Psoas muscle (tissue), 8 donors: ENCODE measurements around the gene CCND1. TPM values are rescaled to one million over a fixed set of nuclear protein-coding genes. Genes with fewer than 3 reads are reported as not detected.

Source experiments
- ATAC-seq, 4 donors: fragments of 200-7000 bp; cut with Tn5 transposase; one replicate each; pipeline ENCODE4 v1.9.1; 2020; ENCODE audit warnings: moderate library complexity in 3 of 4, mild to moderate bottlenecking in 2 of 4
- DNase-seq, 2 donors: peaks; one replicate each; pipeline ENCODE4 v3.0.0-alpha.2; 2020
- H3K27ac ChIP-seq: fragments of 200-600 bp; one replicate; pipeline ENCODE4 v1.8.0; 2022
- H3K27me3 ChIP-seq, 3 donors: fragments of 200-600 bp in 1 of 3; one replicate each; pipeline versions ENCODE4 v1.6.1 to v1.8.0; 2013 to 2022; ENCODE audit warnings: low read length in 2 of 3, mild to moderate bottlenecking in 2 of 3, moderate library complexity in 1 of 3; ENCODE audit not compliant: insufficient read depth in 3 of 3
- H3K36me3 ChIP-seq, 2 donors: fragments of 200-600 bp in 1 of 2; one replicate each; pipeline versions ENCODE4 v1.6.1 to v1.8.0; 2013 to 2022; ENCODE audit warnings: low read depth in 1 of 2, mild to moderate bottlenecking in 1 of 2, moderate library complexity in 1 of 2; ENCODE audit not compliant: insufficient read depth in 1 of 2
- H3K4me1 ChIP-seq: fragments of 200-600 bp; one replicate; pipeline ENCODE4 v1.8.0; 2022
- H3K4me3 ChIP-seq: fragments of 200-600 bp; one replicate; pipeline ENCODE4 v1.8.0; 2022; ENCODE audit warnings: mild to moderate bottlenecking
- H3K9me3 ChIP-seq: fragments of 200-600 bp; one replicate; pipeline ENCODE4 v1.8.0; 2022
- CTCF ChIP-seq: fragments of 200-600 bp; IDR thresholded peaks from one replicate; pipeline ENCODE4 v1.8.0; 2022; ENCODE audit warnings: antibody characterized with exemption
- WGBS, 3 donors: extraction: QIAGEN DNeasy Blood & Tissue Kit; methylation state at CpG; one replicate each; pipeline versions ENCODE4 v1.1.6 to v1.1.7; 2013; 5-methylcytosine and 5-hydroxymethylcytosine counted together
- intact Hi-C, 2 donors: fragments of 100-400 bp; cut with DNase I; formaldehyde crosslinking; loops; one replicate each; pipeline versions ENCODE4 v1.11.0 to v1.14.2; 2022
- polyA plus RNA-seq, 3 donors: library from polyadenylated mRNA; stranded (reverse); fragments of 200-250 nt; gene quantifications; one replicate each; pipeline ENCODE4 v1.2.3, GENCODE V29; 2013
- total RNA-seq, 4 donors: library from RNA; stranded (reverse); fragmentation: NEBNext Ultra II Directional in 2 of 4; extraction: Animal tissue kit (Norgen Biotek cat#: 25700) in 2 of 4; gene quantifications; one replicate each; pipeline versions ENCODE4 v1.2.1 to v1.2.4, GENCODE V29; 2021 to 2023
- donor health status: healthy with polysubstance abuse.
- donor health status: DM: no; HTN: no; CAD: no; lungs with moderate emphysema.
- donor health status: Bipolar disorder and iron deficiency.
- donor health status: healthy.
- donor health status: DM: yes; HTN: yes; CAD: no.
- donor health status: DM: no; HTN: no; CAD: no.
- donor health status: DM: no; HTN: no; CAD: no.
- donor health status: DM: yes; HTN: yes; CAD: no.

Gene CCND1
- total and polyA plus RNA-seq, 7 donors = 1.8 to 11.3 (median 6.5) TPM

- Histone ChIP-seq H3K4me3 (no peak overlapping the region), H3K4me1 (peaks cover 10% of the 10 kb centered on the region), H3K27ac (no peak overlapping the region), H3K27me3 (no peaks in the 10 kb centered on the region), H3K36me3 (peaks cover 9 to 84% of the 10 kb centered on the region in 2 donors), H3K9me3 (no peaks in the 10 kb centered on the region)
- TF ChIP-seq CTCF = no peak
- WGBS, 3 donors = 89 to 95% (median 89%) methylated on average over 14 of the region's 14 CpGs
- DNase-seq = peak in 1 of 2 donors; percentile 23
- intact Hi-C loops = loop anchor here in 1 of 2 donors (5.0 kb wide), 1 partner anchor 564 kb away; no protein-coding TSS in a partner anchor
- ATAC-seq = no peak
Observed at GRCh38 chr11:69666261-69666660, 25.3 kb downstream of the CCND1 start.

DNA sequence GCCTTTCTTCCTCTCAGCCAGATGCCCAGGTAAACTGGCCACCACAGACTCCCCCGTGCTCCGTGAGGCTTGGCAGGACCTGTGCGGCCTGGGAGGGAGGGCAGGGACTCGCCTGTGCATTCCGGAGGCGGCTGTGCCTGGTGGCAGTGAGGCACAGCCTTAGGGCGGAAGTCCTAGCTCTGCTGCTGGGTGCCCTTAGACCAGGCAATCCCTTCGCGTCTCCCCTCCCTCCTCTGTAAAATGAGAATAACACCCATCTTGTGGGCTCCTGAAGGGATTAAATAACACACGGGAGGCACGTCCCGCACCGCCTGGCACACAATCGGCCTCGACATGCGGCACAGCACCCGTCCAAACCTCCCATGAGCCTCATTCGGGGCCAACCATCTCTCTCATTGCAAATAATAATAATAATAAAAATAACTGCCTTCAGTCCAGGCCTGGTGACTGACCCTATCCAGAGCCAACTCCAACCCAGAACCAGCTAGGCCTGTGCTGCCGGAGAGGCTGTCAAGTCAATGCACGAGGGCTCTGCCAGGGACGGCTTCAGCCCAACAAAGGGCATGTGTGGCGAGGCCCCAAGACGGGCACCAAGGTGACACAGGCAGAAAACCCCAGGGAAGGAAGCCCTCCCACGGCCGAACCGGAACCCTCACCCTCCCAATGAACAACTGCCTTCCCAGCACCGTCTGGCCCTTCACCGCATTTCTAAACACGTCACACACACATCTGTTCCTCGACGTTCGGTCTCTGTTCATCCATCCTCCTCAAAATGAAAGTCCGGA is 26.0 kb downstream of the CCND1 start:
- H3K27ac ChIP-seq = no peak overlapping the region
- no peak for TF ChIP-seq CTCF
- peaks cover 9 to 90% of the 10 kb centered on the region in 2 donors for H3K36me3 ChIP-seq
- 86 to 89% (median 87%) methylated on average over 33 of the region's 33 CpGs for WGBS, 3 donors
- intact Hi-C loops = loop anchor here in 1 of 2 donors (5.0 kb wide), 1 partner anchor 565 kb away; no protein-coding TSS in a partner anchor
- no peak overlapping the region for H3K4me3 ChIP-seq
- no peak for ATAC-seq
- peak in 1 of 2 donors; percentile 13 for DNase-seq
- H3K27me3 ChIP-seq = no peaks in the 10 kb centered on the region
- H3K9me3 ChIP-seq = no peaks in the 10 kb centered on the region
- H3K4me1 ChIP-seq = peaks cover 10% of the 10 kb centered on the region

DNA sequence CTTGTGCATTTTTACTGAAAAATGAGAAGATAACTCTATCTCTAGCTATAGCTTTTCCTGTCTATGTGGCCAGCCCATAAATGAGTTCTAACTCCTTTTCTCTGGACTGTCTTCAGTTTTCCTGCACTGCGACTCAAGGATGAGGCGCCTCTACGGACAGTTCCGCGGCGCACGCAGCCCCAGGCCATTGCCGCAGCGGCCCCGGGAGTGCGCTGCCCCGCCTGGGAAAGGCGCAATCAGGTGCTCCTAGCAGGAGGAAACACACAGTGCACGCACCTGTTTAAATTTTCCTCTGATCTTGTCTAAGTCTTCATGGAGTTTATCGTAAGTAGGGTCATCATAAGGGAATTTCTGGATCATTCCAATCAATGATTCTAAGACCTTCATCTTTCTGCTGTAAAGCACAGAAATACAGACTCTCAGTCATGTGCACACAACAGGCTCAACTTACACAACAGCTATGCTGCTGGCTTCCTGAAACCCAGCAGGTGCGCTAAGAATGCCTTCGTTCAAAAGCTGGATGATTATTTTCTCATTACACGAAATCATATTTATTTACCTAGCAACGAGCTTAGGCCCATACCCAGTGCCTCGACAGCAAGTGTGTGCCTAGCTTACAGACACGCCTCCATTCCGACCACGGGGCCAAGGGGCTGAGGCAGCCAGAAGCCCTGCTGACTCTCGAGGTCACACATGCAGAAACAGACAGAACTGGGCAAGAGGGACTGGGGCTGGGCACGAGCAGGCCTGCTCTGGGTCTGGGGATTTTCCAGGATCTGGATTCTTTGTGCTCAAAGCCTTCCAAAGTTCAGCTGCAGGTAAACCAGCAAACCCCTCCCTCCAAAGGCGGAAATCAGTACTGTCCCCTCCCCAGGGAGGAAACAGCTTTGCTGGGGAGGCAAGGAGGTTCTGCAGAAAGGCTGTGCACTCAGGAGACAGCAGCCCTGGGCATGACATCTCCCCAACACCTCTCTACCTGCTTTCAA is 27.0 kb downstream of the CCND1 start:
- TF ChIP-seq CTCF = no peak
- Histone ChIP-seq H3K4me3 (no peak overlapping the region), H3K36me3 (peaks cover 9 to 90% of the 10 kb centered on the region in 2 donors), H3K9me3 (no peaks in the 10 kb centered on the region), H3K27ac (no peak overlapping the region), H3K27me3 (no peaks in the 10 kb centered on the region), H3K4me1 (peaks cover 13% of the 10 kb centered on the region)
- 87 to 89% (median 88%) methylated on average over 26 of the region's 26 CpGs for WGBS, 3 donors
- ATAC-seq (no peak), DNase-seq (peak in 1 of 2 donors; percentile 29)
- intact Hi-C loops = loop anchor here in 1 of 2 donors (5.0 kb wide), 1 partner anchor 566 kb away; no protein-coding TSS in a partner anchor

- Histone ChIP-seq H3K4me3 (no peak overlapping the region), H3K27me3 (no peaks in the 10 kb centered on the region), H3K36me3 (peaks cover 3 to 77% of the 10 kb centered on the region in 2 donors), H3K27ac (no peak overlapping the region), H3K4me1 (peaks cover 28% of the 10 kb centered on the region), H3K9me3 (no peaks in the 10 kb centered on the region)
- no peak for TF ChIP-seq CTCF
- intact Hi-C loops = loop anchor here in 1 of 2 donors (5.0 kb wide), 1 partner anchor 567 kb away; no protein-coding TSS in a partner anchor
- no peak for ATAC-seq
- 86 to 91% (median 87%) methylated on average over 19 of the region's 19 CpGs for WGBS, 3 donors
- DNase-seq = peak in 1 of 2 donors; percentile 15
Observed at GRCh38 chr11:69669486-69669885, 28.5 kb downstream of the CCND1 start.
